Measurements from ENCODE around the gene PAK1. TPM values are rescaled to one million over a fixed set of nuclear protein-coding genes. Genes with fewer than 3 reads are reported as not detected.

Gene PAK1
- total and polyA plus RNA-seq, 9 of the 15 experiments (the other 6 are each of a cell fraction or from before 2014, with no cell fraction given), result 0.52 to 11.7 (median 1.9) TPM

DNA sequence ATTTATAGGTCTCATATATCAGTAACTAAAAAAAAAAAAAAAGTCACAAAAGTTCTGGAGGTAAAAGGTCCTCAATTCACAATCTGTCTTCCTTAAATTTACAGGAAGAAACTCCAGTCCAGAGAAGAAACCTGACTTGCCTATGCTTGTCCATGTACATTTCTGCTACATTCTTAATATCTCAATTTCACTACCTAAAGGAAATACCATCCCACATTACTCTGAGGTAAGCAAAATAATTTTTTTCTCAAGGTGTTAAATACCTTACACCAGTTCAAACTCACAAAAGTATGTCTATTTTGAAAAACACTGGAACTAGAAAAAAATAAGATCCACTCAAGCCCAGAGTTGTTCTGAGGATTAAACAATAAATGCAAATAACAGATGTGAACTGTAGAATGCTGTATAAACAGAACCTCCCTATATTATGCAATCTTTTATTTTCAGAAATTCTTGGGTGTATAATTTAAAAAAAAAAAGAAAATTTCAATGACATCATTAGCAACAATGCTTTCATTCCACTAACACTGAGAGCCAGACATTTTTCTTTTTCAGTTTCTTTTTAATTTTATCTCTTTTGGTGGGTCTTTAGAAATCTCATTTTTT lies 122.5 kb downstream of the PAK1 start (continued):
- TF ChIP-seq MYBL2 (IDR thresholded peaks at IDR 0.05; ENCODE audit: low read depth), result no peak
- no peak for TF ChIP-seq MYBL2 (CRISPR knock-in tag; IDR thresholded peaks at IDR 0.05; ENCODE audit: borderline replicate concordance)
- TF ChIP-seq SMARCC2 (IDR thresholded peaks at IDR 0.05; ENCODE audit: low read depth), result no peak
- no peak for TF ChIP-seq KLF16 (IDR thresholded peaks at IDR 0.05)
- TF ChIP-seq ZC3H8 (IDR thresholded peaks at IDR 0.05), result no peak
- TF ChIP-seq DIDO1 (tag; IDR thresholded peaks at IDR 0.05; ENCODE audit: low read depth), result no peak
- no peak for TF ChIP-seq ZNF24 (IDR thresholded peaks at IDR 0.05)

DNA sequence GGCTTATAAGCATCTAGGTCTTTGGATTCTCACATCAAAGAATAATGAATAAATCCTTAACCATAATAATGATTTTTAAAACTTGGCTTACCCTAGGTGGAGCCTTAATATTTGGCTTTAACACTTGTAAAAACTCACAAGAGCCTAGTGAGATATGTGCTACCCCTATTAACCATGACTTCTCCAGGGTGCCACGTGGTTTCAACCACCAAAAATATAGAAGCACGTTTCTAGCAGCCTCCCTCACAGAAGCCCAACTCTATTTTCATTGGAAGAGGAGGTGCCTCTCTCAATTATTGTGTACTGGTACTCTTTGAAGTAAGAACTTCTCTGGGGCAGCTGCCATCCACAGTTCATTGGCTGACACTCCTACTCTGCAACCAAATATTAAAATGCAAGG lies 125.9 kb downstream of the PAK1 start:
- BruUV-seq (replicated peaks), result no TSS peak
- Histone ChIP-seq H3K9me1 (ENCODE audit: control insufficient read depth, insufficient read depth, low read length) (no peaks in the 10 kb centered on the region), H3K27me3 (ENCODE audit: control insufficient read depth in 2 of 2, insufficient read depth in 2 of 2, low read length in 2 of 2) (peaks cover 0 to 4% of the 10 kb centered on the region in 2 experiments; a peak in 1 of 5 replicates), H3K9ac (ENCODE audit: insufficient read depth in 1 of 2, low read depth in 2 of 2, low read length in 2 of 2) (no peak overlapping the region), H3K79me2 (ENCODE audit: control insufficient read depth, insufficient read depth, low read length) (no peaks in the 10 kb centered on the region), H2AFZ (ENCODE audit: low read depth, low read length) (no peak overlapping the region), H3K4me2 (ENCODE audit: insufficient read depth, low read length) (no peak overlapping the region), H3K9me3 (replicated peaks; ENCODE audit: control insufficient read depth, insufficient read depth, low read depth, low read length) (no peaks in the 10 kb centered on the region), H3K4me3 (no peak overlapping the region), H3K4me1 (replicated peaks in 1 of 2; ENCODE audit: control insufficient read depth in 2 of 2, insufficient read depth in 2 of 2, low read length in 2 of 2) (no peaks in the 10 kb centered on the region), H4K20me1 (replicated peaks; ENCODE audit: control insufficient read depth, insufficient read depth, low read length) (no peaks in the 10 kb centered on the region), H3K36me3 (ENCODE audit: control insufficient read depth, insufficient read depth, low read length) (no peaks in the 10 kb centered on the region), H3K27ac (ENCODE audit: extremely low read depth, low read depth, low read length) (no peak overlapping the region)
- CTCF ChIA-PET (ENCODE audit: low intra/inter-chr PET ratio), result no interaction called here
- intact Hi-C loops (cut with micrococcal nuclease) (no loop called here), in situ Hi-C loops (cut with MboI) (no loop called here)
- DNase-seq (ENCODE audit: extremely low read depth in 1 of 4, low spot score in 3 of 4) (no peak), FAIRE-seq (no peak), ATAC-seq (no peak)
- WGBS (ENCODE audit: insufficient coverage, low coverage, missing lambda C conversion rate), result 0% methylated on average over 2 of the region's 2 CpGs
- POLR2A ChIA-PET, result no interaction called here
- TF ChIP-seq TCFL5 (CRISPR knock-in tag; conservative IDR thresholded peaks at IDR 0.05), result no peak
- TF ChIP-seq NUFIP1 (IDR thresholded peaks at IDR 0.05; ENCODE audit: partially characterized antibody), result no peak
- no peak for TF ChIP-seq ZNF12 (CRISPR knock-in tag; IDR thresholded peaks at IDR 0.05)
- no peak for TF ChIP-seq ZFP30 (CRISPR knock-in tag; IDR thresholded peaks at IDR 0.05; ENCODE audit: borderline replicate concordance)
- no peak for TF ChIP-seq HDAC2 (IDR thresholded peaks at IDR 0.05)
- TF ChIP-seq TCF3 (CRISPR knock-in tag; IDR thresholded peaks at IDR 0.05), result no peak
- TF ChIP-seq, protein P1, sequence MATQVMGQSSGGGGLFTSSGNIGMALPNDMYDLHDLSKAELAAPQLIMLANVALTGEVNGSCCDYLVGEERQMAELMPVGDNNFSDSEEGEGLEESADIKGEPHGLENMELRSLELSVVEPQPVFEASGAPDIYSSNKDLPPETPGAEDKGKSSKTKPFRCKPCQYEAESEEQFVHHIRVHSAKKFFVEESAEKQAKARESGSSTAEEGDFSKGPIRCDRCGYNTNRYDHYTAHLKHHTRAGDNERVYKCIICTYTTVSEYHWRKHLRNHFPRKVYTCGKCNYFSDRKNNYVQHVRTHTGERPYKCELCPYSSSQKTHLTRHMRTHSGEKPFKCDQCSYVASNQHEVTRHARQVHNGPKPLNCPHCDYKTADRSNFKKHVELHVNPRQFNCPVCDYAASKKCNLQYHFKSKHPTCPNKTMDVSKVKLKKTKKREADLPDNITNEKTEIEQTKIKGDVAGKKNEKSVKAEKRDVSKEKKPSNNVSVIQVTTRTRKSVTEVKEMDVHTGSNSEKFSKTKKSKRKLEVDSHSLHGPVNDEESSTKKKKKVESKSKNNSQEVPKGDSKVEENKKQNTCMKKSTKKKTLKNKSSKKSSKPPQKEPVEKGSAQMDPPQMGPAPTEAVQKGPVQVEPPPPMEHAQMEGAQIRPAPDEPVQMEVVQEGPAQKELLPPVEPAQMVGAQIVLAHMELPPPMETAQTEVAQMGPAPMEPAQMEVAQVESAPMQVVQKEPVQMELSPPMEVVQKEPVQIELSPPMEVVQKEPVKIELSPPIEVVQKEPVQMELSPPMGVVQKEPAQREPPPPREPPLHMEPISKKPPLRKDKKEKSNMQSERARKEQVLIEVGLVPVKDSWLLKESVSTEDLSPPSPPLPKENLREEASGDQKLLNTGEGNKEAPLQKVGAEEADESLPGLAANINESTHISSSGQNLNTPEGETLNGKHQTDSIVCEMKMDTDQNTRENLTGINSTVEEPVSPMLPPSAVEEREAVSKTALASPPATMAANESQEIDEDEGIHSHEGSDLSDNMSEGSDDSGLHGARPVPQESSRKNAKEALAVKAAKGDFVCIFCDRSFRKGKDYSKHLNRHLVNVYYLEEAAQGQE (IDR thresholded peaks at IDR 0.05; ENCODE audit: borderline replicate concordance), result no peak
- TF ChIP-seq, protein P1 (CRISPR knock-in tag; IDR thresholded peaks at IDR 0.05; ENCODE audit: low read depth), result no peak
- no peak for TF ChIP-seq ZZZ3 (IDR thresholded peaks at IDR 0.05)
- no peak for TF ChIP-seq ZNF263 (CRISPR knock-in tag; IDR thresholded peaks at IDR 0.05; ENCODE audit: borderline replicate concordance)
